Umbilical cord (tissue), 2 donors: ENCODE results near the gene SHLD1. TPM values are rescaled to one million over a fixed set of nuclear protein-coding genes. Genes with fewer than 3 reads are reported as not detected.

Experiments used
- DNase-seq: peaks from one replicate; pipeline ENCODE4 v3.0.0-alpha.2; 2015; ENCODE audit warnings: low spot score
- total RNA-seq: library from RNA; depleted of rRNA; stranded (reverse); fragments of >200 nt; gene quantifications from one replicate; pipeline ENCODE4 v1.2.3, GENCODE V29; 2014; ENCODE audit warnings: low replicate concordance; ENCODE audit not compliant: insufficient read depth

The SHLD1 gene
- total RNA-seq, 1 donor from 2014 or later: 14.7 TPM

GRCh38 chr20:5848711-5849505 lies 98.7 kb downstream of the SHLD1 start:
- DNase-seq: no peak

GRCh38 chr20:5855939-5856338 lies 105.7 kb downstream of the SHLD1 start:
- no peak for DNase-seq

DNA sequence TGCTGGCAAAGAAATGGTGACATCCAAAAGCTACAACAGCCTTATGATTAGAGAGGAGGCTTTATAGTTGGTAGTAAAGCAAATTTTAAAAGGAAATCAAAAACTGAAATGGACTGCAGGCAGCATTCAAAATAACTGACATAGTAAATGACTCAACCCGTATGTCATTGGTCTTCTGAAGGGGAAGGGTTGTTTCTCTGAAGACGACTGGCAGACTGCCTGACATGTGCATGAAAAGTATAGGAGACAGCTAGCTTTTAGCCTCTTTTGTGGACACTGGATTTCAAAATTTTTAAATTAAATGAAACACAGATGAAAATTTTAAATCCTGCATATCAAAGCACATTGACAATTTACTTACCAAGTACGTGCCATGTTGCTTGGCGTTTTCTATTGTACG lies 109.4 kb downstream of the SHLD1 start:
- DNase-seq: no peak

GRCh38 chr20:5862703-5863039 lies 112.5 kb downstream of the SHLD1 start:
- no peak for DNase-seq

DNA sequence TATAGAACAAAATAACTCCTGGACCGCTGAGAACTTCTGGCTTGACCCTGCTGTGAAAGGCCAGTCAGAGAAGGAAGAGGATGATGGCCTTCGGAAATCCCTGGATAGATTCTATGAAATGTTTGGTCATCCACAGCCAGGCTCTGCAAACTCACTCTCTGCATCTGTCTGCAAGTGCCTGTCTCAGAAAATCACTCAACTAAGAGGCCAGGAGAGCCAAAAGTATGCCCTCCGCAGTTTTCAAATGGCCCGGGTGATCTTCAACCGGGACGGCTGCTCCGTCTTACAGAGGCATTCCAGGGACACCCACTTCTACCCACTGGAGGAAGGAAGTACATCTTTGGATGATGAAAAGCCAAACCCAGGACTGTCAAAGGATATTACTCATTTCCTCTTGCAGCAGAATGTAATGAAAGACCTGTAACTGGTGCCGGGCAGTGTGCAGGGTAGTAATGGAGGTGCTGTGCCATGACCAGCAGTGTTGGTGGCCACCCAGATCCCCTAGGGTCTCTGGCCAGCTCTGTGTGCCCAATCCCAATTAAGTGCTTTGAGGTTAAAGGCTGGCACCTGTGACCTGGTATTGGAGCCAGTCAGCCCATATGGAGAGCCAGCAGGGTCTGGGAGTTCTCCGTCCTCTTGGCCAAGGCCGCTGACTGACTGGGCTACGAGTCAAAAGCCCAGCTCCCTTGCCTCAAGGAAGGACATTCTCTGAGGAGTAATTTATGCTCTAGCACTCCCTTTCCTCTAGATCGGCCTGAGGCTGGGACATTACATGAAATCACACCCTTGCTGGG lies 113.0 kb downstream of the SHLD1 start:
- DNase-seq: no peak

DNA sequence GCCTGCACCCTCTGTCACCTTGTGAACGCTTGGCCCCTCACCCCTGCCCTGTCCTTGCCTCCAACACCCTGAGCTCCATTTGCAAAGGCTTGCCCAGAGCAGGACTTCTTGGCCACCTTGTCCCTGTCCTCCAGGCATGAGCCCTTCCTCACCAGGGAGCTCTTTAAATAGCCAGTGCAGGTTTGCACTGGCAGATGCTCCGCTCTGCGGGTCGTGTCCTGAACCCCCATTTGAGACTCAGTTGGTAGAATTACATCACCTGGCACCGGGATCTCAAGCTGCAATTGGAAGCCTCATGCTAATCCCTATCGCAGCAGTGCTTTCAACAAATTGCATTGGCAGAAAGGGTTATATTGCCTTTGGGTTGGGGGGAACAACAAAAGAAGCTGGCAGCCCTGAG lies 114.2 kb downstream of the SHLD1 start:
- DNase-seq: no peak

DNA sequence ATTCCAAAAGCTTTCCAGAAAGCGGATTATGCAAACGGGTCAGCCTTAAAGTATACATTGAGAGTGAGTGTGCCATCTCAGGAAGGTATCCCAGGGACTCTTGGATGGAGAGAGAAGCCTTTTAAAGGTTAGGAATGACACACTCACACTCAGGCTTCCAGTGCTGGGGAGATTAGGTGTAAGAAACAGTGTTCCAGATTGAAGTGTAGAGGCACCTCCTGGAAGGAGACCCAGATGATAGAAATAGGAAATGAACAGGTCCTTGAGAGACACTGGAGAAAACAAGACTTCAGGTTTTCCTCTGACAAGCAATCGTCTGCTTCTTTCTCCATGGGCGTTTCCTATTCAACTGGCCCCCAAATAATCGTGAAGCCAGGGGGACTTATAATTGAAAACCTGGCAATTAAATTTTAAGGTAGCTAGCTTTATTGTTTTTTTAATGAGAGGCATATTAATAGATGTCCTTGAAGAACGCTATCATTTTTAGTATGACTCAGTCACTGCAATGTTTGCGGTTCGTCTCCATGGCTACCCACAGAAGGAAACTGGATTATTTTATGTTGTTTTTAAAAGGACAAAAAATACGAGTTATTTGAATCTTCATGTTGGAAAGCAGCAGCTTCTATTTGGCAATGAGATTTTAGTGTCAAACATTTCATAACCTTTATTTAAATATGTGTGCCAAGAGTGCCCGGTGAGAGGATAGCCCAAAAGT lies 114.8 kb downstream of the SHLD1 start:
- peak; percentile 29 for DNase-seq

DNA sequence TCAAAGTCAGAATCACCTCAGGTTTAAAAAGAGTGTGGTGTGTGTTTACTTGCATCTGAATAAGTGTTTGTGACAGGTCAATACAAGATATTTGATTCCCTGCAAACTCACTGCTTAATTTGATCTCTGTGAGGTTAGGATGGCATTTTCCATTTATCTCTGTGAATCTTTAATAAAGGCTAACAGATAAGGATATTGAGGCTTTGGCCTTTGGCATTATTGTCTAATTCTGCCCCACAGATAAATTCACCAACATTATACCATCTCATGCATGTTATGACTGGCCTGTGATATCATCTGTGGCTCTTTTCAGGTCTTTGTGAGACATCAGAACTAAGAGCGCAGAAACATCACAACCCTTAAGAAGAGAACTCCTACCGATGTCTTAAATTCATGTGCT lies 115.4 kb downstream of the SHLD1 start:
- DNase-seq: no peak

DNA sequence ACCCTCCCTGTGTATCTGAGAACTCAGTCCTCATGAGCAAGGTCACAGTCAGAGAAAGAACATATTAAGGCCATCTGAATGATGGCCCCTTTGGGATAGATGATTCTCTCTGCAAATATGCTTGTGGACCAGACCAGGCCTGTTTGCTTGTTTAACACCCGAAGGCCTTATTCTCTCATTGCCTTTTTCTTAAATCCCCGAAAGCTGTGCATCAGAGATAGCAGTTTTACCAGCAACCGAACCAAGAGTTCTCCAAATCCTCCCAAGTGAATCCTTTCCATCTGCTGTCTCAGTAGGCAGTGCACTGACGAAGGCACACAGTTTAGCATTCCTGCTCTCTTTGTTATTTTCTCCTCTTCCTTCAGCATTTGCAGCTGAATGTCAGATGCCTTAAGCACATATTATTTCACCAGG lies 120.4 kb downstream of the SHLD1 start:
- peak; percentile 95 for DNase-seq

DNA sequence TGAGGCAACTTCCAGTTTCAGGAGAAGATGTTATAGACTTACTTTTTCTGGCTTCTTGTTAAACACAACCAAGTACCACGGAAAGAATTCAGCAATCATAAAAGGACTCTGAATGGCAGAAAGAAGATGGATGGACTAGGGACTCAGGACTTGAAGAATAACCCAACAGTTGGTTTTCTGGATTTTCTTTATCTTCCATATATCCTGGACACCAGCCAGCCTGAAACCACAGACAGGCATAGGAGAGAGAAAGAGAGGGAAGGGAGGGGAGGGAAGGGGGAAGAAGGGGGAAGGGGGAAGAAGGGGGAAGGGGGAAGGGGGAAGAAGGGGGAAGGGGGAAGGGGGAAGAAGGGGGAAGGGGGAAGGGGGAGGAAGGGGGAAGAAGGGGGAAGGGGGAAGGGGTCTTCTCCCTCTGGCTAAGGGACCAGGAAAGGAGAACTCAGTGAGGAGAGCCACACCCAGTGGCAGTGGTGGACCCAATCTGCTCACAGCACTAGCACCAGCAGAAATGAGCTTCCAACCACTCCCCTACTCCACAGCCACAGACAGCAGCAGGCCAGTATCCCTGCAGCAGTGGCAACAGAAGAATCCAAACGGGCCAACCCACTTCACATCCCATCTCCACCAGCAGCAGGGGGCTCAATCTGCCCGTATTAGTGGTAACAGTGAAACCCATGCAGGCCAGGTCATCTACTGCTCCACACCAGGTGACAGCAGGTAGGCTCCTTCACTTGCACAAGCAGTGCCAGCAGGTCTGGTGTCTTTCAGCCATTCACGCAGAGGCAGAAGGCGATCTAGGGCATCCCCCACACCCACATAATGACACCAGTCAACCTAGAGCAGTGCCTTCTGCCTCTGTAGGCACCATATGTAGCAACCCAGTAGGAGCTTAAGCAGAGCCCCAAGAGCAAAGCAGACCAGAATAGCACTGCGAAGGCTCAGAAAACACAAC lies 121.5 kb downstream of the SHLD1 start:
- DNase-seq: peak; percentile 69

- no peak for DNase-seq
Measured at GRCh38 chr20:5877128-5877527, 126.9 kb downstream of the SHLD1 start.

DNA sequence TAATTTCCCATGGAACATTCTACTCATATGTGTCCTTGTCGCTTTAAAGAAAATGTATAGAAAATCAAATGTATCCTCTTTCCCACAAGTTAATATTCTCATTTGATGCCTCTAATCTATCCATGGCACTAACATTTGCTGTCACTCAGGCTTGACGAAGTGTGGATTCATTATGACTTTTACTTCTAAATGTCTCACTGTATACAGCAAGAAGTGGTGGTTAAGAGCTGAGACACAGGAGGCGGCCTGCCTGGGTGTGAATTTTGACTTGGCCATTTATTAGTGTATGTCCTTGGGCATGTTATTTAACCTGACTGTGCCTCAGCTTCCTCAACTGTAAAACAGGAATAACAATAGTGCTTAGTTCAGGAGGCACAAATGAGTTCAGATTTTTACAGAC lies 130.1 kb downstream of the SHLD1 start:
- DNase-seq: no peak

- no peak for DNase-seq
Measured at GRCh38 chr20:5881703-5882102, 131.5 kb downstream of the SHLD1 start.

GRCh38 chr20:5882166-5882565 lies 132.0 kb downstream of the SHLD1 start:
- no peak for DNase-seq

- no peak for DNase-seq
Measured at GRCh38 chr20:5884465-5885335, 134.5 kb downstream of the SHLD1 start.

DNA sequence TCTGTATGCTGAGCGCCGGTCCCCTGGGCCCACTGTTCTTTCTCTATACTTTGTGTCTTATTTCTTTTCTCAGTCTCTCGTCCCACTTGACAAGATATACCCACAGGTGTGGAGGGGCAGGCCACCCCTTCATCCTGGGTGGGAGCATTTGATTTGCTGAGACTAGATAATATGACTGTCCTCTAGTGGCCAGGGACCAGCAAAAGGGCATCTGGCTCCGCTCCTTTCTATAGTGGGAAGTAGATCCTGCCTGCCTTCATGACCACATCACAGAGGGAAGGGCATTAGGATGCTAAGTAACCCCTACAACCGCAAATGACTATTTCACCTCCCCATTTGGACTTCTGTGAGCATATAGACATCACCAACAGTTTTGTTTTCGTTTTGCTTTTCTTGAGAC lies 135.7 kb downstream of the SHLD1 start:
- no peak for DNase-seq

DNA sequence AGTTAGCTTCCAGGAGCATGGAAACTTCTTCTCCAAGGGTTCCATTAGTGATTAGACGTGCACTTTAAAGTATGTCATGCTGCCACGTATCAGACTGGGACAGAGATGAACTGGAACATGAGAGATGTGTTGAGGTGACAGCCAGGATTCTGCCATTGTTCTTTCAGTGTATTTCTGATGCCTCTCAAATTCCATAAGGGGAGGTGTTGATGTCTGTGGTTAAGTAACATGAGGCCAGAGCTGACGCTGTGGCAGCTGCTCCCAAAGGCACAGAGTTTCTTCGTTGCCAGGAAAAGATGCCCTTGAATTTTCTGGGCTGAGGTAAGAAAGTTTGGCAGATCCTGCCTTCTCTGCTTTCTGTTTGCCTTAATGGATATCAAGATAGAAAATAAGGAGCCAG lies 136.6 kb downstream of the SHLD1 start:
- DNase-seq: no peak

- peak; percentile 38 for DNase-seq
Measured at GRCh38 chr20:5887386-5887785, 137.2 kb downstream of the SHLD1 start.

DNA sequence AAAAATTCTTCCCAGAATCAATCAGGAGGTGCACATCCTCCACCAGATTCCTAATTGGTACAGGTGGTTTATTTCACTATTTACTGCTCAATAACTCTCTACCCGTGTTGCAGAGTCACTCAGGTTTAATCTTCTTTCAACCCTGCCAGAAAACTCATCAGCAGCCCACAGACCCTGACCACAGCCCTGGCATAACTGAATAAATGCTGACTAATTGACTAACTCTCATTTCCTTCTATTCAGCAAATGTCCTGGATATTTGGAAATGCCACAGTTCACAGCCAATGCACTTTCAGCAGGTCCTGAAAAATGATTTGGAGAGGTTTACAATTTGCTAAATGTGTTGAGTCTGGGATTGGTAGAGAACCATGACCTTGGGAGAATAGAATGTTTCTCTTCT lies 137.8 kb downstream of the SHLD1 start:
- DNase-seq: no peak

GRCh38 chr20:5890773-5891441 lies 140.7 kb downstream of the SHLD1 start:
- no peak for DNase-seq
